Right kidney (tissue), 1 donor: ENCODE data around the gene SPTBN1.

Experiments used
- DNase-seq: peaks from one replicate; pipeline ENCODE4 v3.0.0-alpha.2; 2016

The SPTBN1 gene

GRCh38 chr2:54610700-54611099, 154.6 kb downstream of the SPTBN1 start:
- DNase-seq = no peak

DNA sequence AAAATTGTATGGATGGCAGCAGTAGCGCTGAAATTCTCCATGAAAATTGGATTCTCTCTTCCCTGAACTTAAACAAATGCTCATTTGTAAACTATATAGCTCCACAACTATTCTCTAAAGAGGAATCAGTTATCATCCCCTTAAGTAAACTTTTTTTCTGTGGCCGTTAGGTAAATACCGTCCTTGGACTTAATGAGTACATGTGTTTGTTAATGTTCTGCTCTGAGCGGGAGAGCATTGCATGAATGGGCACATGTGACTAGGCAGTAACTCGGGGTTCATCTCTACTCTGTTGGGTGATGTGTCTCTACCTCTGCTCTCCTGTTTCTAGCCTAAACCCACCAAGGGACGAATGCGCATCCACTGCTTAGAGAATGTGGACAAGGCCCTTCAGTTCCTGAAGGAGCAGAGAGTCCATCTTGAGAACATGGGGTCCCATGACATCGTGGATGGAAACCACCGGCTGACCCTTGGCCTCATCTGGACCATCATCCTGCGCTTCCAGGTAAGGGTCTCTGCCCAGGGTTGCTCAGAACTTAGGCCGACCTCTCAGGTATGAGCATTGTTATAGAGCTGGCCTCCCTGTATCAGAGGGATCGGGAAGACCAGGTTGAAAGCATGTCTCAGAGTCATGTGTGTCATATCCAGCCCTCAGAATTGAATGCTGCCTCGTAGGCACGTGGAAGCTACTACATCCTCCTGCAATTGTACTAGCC, 155.9 kb downstream of the SPTBN1 start:
- DNase-seq = no peak

DNA sequence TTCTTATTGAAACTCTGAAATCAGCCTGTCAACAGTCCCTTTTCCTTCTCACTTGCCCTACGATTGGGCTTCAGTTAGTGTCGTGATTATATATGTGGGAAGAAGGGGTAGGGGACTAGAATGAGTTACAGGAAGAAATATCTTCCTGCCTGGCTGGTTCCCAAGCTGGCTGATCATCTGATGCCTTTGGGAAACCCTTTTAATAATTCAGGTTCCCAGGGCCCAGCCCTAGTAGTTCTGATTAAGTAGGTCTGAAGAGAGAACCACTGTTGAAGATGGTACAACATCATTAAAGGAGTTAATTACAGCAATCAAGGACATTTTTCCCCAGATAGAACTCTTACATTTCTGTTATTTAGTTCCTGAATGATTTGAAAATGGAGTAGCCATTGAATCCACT, 157.3 kb downstream of the SPTBN1 start:
- DNase-seq = no peak

DNA sequence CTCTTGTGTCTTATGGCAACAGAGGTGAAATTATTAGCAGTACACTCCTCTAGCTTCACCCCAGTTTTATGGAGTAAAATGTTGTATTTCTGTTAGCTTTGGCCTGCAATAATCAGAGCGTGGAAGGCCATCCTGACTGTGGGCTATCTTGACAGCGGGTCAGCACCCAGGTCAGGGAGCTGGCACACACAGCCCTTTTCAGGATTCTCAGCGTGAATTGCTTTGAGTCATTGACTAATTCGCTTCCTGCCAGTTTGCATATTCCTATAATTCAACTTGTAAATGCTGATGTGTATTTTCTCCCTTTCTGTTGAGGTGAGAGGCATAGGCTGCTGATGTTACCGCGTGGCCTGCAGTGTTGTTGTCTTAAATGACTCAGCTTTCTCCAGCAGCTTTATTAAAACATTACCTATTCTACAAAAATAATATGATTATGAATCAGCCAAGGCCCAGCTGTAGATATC, 157.7 kb downstream of the SPTBN1 start:
- DNase-seq = no peak

DNA sequence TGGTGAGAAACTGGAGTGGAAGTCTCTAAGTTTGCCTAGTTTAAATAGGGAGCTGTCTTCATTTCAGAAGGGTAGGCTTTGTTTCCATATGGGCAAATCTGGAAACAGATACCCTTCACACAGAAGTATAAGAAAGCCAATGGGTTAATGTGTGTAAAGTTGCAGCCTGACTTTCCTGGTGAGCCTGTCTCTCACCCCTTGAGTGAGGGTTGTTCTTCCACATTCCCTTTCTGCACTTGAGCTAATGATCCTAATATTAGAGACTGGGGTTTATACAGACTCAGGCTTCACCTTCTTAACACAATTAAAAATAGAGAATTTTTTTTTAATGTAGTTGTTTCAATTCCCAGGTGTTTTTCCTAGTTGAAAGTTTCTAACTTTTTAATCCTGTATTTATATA, 158.7 kb downstream of the SPTBN1 start:
- DNase-seq = no peak

DNA sequence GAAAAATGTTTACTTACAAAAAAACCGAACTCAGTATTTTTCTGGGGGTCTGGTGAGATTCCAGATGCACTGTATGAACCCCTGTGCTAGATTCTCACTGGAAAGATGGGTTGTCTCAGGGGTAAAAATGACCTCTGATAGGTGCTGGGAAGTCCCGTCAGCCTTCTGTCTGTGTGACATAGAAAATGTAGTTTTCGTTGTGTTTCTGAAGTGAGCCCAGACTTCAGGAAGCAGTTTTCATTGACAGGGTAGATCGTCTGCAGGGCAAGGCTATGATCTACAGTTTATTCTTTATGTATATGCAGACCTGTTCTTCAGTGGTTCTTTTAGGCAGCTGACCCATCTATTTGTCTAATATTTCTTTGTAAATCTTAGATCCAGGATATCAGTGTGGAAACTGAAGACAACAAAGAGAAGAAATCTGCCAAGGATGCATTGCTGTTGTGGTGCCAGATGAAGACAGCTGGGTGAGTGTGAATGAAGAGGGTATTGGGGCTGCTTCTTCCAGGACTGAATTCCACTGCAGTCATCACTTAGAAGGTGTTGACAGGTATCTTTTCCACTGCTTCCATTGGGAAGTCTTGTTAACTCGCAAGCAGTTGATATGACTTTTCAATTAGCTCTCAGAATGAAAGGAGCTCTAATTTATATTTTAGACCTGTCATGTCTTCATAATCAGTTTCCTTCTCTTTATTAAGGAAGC, 159.9 kb downstream of the SPTBN1 start:
- DNase-seq = no peak

GRCh38 chr2:54617409-54617808, 161.3 kb downstream of the SPTBN1 start:
- no peak for DNase-seq

DNA sequence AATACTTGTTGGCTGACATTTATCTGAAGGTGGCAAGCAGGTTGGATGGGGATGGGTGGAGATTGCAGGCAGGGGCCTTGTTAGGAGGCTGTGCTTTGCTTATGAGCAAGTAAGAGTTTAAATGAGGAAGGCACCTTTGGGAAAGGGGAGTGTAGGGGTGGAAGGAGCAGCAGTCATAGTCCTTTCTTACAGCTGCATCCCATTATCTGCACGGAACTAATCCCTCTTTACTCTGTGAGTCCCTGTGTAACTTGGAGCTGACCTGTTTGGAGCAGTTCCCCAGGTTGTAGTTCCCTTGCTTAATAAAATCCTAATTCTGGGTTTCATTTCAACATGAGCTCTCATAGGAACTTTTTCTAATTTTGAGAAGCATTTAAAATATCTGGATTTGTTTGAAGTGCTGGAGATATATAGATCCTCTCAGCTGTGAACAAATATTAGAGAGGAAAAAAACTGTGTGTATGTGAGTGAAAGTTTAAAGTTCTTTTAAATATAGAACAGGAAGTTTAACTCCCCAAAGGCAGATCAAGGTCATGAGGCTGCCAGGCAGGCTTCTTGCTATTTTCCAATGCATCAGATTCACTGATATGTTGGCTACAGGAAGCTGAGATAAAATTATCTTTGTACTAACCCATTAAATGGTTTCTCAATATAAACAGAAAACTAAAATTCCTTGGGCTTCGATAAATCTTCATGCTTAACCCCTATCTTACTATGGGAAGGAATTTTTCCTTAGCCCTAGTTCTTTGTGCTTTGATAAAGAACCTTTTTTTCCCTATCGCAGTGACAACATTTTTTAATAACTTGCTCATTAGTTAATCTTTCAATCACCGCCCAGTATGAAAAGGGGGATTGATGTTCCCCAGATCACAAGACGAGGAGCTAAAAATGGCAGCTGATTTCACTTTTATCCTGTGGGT, 162.8 kb downstream of the SPTBN1 start:
- no peak for DNase-seq

- DNase-seq = no peak
Observed at GRCh38 chr2:54619660-54620231, 163.6 kb downstream of the SPTBN1 start.

DNA sequence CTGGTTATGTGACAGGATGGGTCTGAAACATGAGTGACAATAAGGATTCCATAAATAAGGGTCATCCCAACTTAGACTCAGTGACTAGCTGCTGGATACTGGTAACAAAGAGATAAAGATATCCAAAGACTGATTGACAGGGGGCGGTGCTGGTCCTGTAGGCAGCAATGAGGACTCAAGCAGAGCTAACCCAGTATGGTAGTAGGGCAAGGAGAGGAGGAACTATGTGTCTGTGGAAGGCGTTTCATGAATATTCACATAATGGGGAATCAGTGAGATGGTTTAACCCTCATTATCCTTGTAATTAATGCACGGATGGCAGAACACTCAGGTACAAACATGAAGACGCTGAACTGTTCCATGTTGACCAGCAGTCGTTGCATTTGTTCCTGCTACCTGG, 164.8 kb downstream of the SPTBN1 start:
- no peak for DNase-seq

GRCh38 chr2:54624591-54625071, 168.5 kb downstream of the SPTBN1 start:
- no peak for DNase-seq

DNA sequence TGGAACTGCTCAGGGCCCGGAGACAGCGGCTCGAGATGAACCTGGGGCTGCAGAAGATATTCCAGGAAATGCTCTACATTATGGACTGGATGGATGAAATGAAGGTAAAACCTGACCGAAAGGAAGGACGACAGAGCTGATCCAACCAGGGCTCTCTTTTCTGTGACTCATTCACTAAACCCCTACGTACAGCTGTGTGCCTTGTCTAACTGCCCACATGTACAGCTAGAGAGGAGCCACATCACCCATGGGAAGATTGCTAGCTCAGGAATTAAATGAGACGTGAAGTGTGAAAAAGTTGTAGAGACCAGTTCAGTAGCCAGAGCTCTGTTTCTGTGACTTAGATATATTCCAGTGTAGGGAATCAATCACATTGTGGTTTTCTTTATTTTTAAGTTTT, 170.0 kb downstream of the SPTBN1 start:
- DNase-seq = no peak

DNA sequence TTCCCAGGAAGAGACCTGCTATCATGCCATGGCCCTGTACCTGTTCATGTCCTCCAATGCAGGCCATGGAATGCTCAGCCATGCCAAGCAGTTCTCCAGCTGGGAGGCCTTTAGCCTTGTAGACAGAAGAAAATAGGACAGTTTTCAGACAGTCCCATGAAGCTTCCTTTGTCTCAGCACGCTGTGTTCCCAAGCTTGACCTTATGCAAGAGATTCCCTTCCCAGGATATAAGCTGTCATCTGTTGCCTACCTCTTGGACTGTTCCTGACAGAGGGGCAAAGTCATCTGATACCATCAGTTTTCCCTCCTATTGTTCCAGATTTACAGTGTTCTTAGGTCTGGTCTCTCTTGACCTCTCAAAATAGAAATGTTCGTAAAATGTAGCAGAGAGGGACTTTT, 170.8 kb downstream of the SPTBN1 start:
- no peak for DNase-seq

DNA sequence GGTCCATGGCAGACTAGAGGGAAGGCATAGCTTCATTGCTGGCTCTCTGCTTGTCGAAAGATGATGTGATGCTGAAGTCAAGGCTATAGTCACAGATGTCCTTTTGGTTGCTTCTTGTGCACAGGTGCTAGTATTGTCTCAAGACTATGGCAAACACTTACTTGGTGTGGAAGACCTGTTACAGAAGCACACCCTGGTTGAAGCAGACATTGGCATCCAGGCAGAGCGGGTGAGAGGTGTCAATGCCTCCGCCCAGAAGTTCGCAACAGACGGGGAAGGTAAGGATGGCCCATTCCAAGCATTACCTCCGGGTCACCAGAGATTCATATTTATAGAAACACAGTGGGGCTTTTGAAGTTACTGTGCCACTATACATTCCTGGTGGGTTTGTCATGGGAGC, 171.8 kb downstream of the SPTBN1 start:
- no peak for DNase-seq

- no peak for DNase-seq
Observed at GRCh38 chr2:54628418-54628817, 172.3 kb downstream of the SPTBN1 start.

DNA sequence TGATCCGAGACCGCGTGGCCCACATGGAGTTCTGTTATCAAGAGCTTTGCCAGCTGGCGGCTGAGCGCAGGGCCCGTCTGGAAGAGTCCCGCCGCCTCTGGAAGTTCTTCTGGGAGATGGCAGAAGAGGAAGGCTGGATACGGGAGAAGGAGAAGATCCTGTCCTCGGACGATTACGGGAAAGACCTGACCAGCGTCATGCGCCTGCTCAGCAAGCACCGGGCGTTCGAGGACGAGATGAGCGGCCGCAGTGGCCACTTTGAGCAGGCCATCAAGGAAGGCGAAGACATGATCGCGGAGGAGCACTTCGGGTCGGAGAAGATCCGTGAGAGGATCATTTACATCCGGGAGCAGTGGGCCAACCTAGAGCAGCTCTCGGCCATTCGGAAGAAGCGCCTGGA, 172.8 kb downstream of the SPTBN1 start:
- no peak for DNase-seq

DNA sequence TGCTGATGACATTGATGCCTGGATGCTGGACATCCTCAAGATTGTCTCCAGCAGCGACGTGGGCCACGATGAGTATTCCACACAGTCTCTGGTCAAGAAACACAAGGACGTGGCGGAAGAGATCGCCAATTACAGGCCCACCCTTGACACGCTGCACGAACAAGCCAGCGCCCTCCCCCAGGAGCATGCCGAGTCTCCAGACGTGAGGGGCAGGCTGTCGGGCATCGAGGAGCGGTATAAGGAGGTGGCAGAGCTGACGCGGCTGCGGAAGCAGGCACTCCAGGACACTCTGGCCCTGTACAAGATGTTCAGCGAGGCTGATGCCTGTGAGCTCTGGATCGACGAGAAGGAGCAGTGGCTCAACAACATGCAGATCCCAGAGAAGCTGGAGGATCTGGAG, 173.3 kb downstream of the SPTBN1 start:
- DNase-seq = no peak

DNA sequence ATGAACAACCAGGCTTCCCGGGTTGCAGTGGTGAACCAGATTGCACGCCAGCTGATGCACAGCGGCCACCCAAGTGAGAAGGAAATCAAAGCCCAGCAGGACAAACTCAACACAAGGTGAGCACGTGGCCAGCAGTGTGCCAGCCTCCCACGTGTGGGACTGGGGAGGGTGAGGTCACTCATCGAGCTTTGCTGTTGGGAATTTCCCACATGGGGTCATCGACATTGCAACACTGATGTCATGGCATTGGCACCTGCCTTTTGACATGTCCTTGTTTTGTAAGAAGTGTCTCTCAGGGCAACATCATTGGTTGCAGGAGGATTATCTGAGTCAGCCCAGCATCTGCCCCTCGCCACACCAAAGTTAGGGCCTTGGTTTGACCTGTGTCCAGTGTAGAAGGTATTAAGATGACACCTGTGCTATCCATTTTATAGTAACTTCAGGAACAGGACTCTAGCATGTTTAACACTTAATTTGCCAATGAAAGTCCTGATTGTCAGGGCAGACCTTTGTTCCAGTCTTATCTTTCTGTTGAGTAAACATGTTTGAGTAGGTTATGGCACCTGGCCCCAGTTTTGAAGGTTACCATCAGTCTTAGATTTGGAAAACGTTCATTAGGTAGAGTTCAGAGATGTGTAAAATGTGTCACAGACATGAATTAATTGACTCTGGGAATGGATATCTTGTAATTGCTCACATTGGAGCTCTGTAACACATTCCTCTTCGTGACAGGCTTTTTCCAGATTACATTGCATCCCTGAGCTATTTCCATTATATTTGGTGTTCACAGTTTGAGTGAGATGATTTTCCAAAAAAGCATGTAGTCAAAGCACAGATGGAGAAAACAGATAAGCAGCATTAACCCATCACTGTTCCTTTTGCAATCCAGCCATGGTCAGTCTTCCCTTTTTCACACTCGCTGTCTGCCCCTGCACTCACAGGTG, 174.1 kb downstream of the SPTBN1 start:
- no peak for DNase-seq

- no peak for DNase-seq
Observed at GRCh38 chr2:54630858-54631497, 174.9 kb downstream of the SPTBN1 start.

DNA sequence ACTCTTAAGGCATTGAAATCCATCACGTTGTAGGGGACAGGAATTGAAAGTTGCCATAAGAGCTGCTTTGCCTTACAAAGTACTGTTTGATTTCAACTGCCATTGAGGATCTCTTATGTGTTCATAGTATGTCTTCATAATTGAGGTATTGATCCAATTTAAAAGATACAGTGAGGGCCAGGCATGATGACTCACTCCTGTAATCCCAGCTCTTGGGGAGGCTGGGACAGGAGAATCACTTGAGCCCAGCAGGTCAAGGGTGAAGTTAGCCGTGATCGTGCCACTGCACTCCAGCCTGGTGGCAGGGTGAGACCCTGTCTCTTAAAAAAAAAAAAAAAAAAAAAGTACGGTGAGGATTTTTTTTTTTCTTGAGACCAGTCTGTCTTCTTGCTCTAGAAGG, 175.6 kb downstream of the SPTBN1 start:
- no peak for DNase-seq
